ENCODE measurements around the gene KCTD2.
"Not testable (repeated sequence)": the region's sequence is repeated elsewhere in the genome, so short reads cannot be mapped to it uniquely, and the experiment has no call there.

The KCTD2 gene

DNA sequence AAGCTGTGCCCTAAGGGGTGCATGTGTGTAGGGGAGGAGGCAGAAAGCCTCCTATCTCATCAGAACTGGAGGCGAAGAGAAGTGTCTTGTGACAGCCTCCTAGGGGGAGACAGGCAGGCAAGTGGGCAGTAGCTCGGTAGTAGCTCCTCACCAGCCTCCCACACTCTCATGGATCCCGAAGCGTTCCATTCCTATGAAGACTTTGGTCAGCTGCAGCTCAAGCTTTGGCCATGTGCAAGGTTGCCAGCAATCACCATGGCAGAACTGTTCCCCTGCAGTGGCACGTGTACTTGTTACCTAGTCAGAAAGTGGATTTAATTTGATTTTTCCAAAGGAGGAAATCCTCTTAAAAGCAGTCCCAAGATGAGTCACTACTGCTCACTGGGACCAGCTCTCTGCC is 27.9 kb upstream of the KCTD2 start:
- no peaks in the 10 kb centered on the region for H3K9me3 ChIP-seq (ENCODE audit: control insufficient read depth, low read length)
- peaks cover 4% of the 10 kb centered on the region for H3K79me2 ChIP-seq
- TF ChIP-seq, protein P1, sequence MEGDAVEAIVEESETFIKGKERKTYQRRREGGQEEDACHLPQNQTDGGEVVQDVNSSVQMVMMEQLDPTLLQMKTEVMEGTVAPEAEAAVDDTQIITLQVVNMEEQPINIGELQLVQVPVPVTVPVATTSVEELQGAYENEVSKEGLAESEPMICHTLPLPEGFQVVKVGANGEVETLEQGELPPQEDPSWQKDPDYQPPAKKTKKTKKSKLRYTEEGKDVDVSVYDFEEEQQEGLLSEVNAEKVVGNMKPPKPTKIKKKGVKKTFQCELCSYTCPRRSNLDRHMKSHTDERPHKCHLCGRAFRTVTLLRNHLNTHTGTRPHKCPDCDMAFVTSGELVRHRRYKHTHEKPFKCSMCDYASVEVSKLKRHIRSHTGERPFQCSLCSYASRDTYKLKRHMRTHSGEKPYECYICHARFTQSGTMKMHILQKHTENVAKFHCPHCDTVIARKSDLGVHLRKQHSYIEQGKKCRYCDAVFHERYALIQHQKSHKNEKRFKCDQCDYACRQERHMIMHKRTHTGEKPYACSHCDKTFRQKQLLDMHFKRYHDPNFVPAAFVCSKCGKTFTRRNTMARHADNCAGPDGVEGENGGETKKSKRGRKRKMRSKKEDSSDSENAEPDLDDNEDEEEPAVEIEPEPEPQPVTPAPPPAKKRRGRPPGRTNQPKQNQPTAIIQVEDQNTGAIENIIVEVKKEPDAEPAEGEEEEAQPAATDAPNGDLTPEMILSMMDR (IDR thresholded peaks at IDR 0.05) = no peak
- no peak overlapping the region for H3K9ac ChIP-seq
- H3K27me3 ChIP-seq (ENCODE audit: control insufficient read depth, insufficient read depth, low read length) = no peaks in the 10 kb centered on the region
- H3K4me2 ChIP-seq (ENCODE audit: low read length) = no peak overlapping the region
- no peaks in the 10 kb centered on the region for H3K36me3 ChIP-seq (ENCODE audit: control insufficient read depth, insufficient read depth, low read length)
- no peaks in the 10 kb centered on the region for H3K4me1 ChIP-seq
- no peak overlapping the region for H3K4me3 ChIP-seq (ENCODE audit: low read depth, low read length)
- no peak overlapping the region for H3K27ac ChIP-seq
- no peak overlapping the region for H2AFZ ChIP-seq

DNA sequence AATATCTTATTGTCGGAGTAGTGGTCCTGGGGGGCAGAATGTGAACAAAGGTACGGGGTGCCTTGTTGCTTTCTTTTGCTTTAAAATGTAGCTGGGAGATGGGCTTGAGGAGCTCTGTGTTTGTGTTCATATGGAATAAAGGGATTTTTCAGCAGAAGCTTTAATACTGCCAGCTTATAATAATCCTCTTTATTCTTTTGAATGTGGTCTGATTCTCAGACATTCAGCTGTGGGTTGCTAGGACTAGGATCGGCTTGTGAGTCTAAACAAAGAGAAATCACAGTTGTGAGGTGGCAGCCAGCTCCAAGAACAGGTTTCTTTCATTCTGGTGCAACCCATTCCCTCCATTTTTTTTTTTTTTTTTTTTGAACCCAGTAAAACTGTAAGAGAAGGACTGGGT is 27.3 kb upstream of the KCTD2 start:
- H3K4me2 ChIP-seq (ENCODE audit: low read length) = no peak overlapping the region
- no peaks in the 10 kb centered on the region for H3K27me3 ChIP-seq (ENCODE audit: control insufficient read depth, insufficient read depth, low read length)
- H2AFZ ChIP-seq = no peak overlapping the region
- no peak overlapping the region for H3K4me3 ChIP-seq (ENCODE audit: low read depth, low read length)
- TF ChIP-seq, protein P1 (IDR thresholded peaks at IDR 0.05) = no peak
- H3K79me2 ChIP-seq = peaks cover 4% of the 10 kb centered on the region
- no peaks in the 10 kb centered on the region for H3K9me3 ChIP-seq (ENCODE audit: control insufficient read depth, low read length)
- no peak overlapping the region for H3K9ac ChIP-seq
- H3K36me3 ChIP-seq (ENCODE audit: control insufficient read depth, insufficient read depth, low read length) = no peaks in the 10 kb centered on the region
- H3K4me1 ChIP-seq = no peaks in the 10 kb centered on the region
- H3K27ac ChIP-seq = no peak overlapping the region

DNA sequence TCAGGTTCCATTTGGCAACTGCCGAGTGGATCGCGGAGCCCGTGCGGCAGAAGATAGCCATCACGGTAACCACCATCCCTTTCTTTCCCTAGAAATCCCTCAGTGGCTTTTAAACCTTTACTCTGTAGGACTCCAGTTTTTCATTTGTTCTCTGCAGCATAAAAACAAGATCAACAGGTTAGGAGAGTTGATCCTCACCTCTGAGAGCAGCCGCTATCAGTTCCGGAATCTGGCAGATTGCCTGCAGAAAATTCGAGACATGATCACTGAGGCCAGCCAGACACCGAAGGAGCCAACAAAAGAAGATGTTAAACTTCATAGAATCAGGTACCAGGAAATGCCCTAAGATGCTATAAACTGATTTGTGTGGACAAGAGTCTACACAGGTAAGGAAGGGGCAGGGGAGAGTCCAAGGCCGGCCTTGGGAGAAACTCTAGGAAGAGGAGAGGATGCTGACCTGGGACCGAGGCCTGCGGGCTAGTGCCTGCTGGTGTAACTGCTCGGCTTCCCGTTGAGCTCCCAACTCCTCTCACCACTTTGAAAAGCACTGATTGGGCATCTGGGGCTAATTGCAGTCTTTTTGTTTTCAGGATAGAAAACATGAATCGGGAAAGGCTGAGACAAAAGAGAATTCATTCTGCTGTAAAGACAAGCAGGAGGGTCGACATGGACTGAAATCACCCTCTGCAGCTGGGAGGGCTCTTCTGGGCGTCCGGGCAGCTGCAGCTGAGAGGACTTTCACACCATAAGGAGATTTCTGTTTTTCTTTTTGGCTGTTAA is 26.5 kb upstream of the KCTD2 start:
- Histone ChIP-seq H3K27me3 (ENCODE audit: control insufficient read depth, insufficient read depth, low read length) (no peaks in the 10 kb centered on the region), H3K79me2 (peaks cover 4% of the 10 kb centered on the region), H3K9me3 (ENCODE audit: control insufficient read depth, low read length) (no peaks in the 10 kb centered on the region), H3K4me3 (ENCODE audit: low read depth, low read length) (no peak overlapping the region), H3K36me3 (ENCODE audit: control insufficient read depth, insufficient read depth, low read length) (no peaks in the 10 kb centered on the region), H3K4me1 (no peaks in the 10 kb centered on the region), H3K4me2 (ENCODE audit: low read length) (no peak overlapping the region), H2AFZ (no peak overlapping the region), H3K27ac (no peak overlapping the region), H3K9ac (no peak overlapping the region)
- TF ChIP-seq, protein P1 (IDR thresholded peaks at IDR 0.05) = no peak

DNA sequence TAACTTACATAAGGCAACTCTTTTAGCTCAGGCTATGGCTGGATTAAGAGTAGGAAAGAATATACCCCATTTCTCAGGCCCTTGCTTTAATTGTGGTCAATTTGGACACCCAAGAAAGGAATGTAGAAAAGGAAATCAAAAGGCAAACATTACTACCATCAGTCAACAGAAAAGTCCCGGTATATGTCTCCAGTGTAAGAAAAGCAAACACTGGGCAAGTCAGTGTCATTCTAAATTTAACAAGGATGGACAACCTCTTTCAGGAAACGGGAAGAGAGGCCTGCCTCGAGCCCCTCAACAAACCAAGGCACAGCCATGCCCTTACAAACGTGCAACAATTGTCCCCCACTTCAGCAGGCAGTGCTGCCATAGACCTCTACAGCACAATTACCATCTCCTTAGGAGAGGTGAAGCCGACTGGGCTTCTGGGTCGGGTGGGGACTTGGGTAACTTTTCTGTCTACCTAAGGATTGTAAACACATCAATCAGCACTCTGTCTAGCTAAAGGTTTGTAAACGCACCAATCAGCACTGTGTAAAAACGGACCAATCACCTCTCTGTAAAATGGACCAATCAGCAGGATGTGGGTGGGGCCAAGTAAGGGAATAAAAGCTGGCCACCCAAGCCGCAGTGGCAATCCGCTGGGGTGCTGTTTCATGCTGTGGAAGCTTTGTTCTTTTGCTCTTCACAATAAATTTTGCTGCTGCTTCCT is 22.2 kb upstream of the KCTD2 start:
- Histone ChIP-seq H3K9ac (no peak overlapping the region), H2AFZ (no peak overlapping the region), H3K4me2 (ENCODE audit: low read length) (no peak overlapping the region), H3K4me1 (no peaks in the 10 kb centered on the region), H3K36me3 (ENCODE audit: control insufficient read depth, insufficient read depth, low read length) (no peaks in the 10 kb centered on the region), H3K27ac (no peak overlapping the region), H3K4me3 (ENCODE audit: low read depth, low read length) (no peak overlapping the region), H3K9me3 (ENCODE audit: control insufficient read depth, low read length) (no peaks in the 10 kb centered on the region), H3K27me3 (ENCODE audit: control insufficient read depth, insufficient read depth, low read length) (no peaks in the 10 kb centered on the region), H3K79me2 (no peaks in the 10 kb centered on the region)
- TF ChIP-seq, protein P1 (IDR thresholded peaks at IDR 0.05) = no peak

DNA sequence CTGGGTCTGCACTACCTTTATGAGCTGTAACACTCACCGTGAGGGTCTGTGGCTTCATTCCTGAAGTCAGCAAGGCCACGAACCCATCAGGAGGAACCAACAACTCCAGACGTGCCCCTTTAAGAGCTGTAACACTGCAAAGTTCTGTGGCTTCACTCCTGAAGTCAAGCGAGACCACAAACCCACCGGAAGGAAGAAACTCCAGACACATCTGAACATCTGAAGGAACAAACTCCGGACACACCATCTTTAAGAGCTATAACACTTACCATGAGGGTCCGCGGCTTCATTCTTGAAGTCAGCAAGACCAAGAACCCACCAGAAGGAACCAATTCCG is 21.7 kb upstream of the KCTD2 start:
- H3K9ac ChIP-seq; H3K4me1 ChIP-seq; H3K27me3 ChIP-seq (ENCODE audit: control insufficient read depth, insufficient read depth, low read length); H2AFZ ChIP-seq; H3K4me2 ChIP-seq (ENCODE audit: low read length); H3K27ac ChIP-seq; H3K36me3 ChIP-seq (ENCODE audit: control insufficient read depth, insufficient read depth, low read length); H3K9me3 ChIP-seq (ENCODE audit: control insufficient read depth, low read length); H3K79me2 ChIP-seq; H3K4me3 ChIP-seq (ENCODE audit: low read depth, low read length): not testable (repeated sequence)

DNA sequence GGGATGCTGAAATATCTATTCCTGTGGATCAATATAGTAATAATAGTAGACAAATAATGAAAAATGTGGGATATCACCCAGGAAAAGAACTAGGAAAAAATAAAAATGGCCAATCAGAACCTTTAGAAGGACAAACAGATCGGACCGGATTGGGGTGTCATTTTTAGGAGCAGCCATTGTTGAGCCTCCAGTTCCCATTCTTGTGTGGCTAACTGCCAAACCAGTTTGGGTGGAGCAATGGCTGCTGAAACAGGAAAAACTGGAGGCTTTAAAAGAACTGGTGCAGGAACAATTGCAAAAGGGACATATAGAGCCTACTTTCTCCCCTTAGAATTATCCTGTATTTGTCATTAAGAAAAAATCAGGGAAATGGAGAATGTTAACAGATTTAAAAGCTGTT is 20.4 kb upstream of the KCTD2 start:
- H3K4me2 ChIP-seq (ENCODE audit: low read length); H3K36me3 ChIP-seq (ENCODE audit: control insufficient read depth, insufficient read depth, low read length); H2AFZ ChIP-seq; H3K79me2 ChIP-seq; H3K4me1 ChIP-seq; H3K9me3 ChIP-seq (ENCODE audit: control insufficient read depth, low read length); H3K9ac ChIP-seq; H3K27ac ChIP-seq; H3K4me3 ChIP-seq (ENCODE audit: low read depth, low read length); H3K27me3 ChIP-seq (ENCODE audit: control insufficient read depth, insufficient read depth, low read length): not testable (repeated sequence)
